ENCODE data around the gene MAP3K7.

Gene MAP3K7

GRCh38 chr6:90533615-90534336 lies 53.1 kb downstream of the MAP3K7 start:
- DNase-seq (ENCODE audit: low read depth): no peak
- H3K4me3 ChIP-seq (ENCODE audit: low read length): no peak overlapping the region
- no peak for TF ChIP-seq CTCF (IDR thresholded peaks at IDR 0.05; ENCODE audit: insufficient read depth, low read depth, low read length, missing control alignments)

- DNase-seq (ENCODE audit: low read depth): no peak
- no peak overlapping the region for H3K4me3 ChIP-seq (ENCODE audit: low read length)
- no peak for TF ChIP-seq CTCF (IDR thresholded peaks at IDR 0.05; ENCODE audit: insufficient read depth, low read depth, low read length, missing control alignments)
Observed at GRCh38 chr6:90530882-90531281, 56.0 kb downstream of the MAP3K7 start.

- DNase-seq (ENCODE audit: low read depth): no peak
- H3K4me3 ChIP-seq (ENCODE audit: low read length): no peak overlapping the region
- no peak for TF ChIP-seq CTCF (IDR thresholded peaks at IDR 0.05; ENCODE audit: insufficient read depth, low read depth, low read length, missing control alignments)
Observed at GRCh38 chr6:90525421-90525820, 61.5 kb downstream of the MAP3K7 start.

- H3K4me3 ChIP-seq (ENCODE audit: low read length): no peak overlapping the region
- DNase-seq (ENCODE audit: low read depth): no peak
- TF ChIP-seq CTCF (IDR thresholded peaks at IDR 0.05; ENCODE audit: insufficient read depth, low read depth, low read length, missing control alignments): no peak
Observed at GRCh38 chr6:90523779-90524310, 63.0 kb downstream of the MAP3K7 start.

- no peak for TF ChIP-seq CTCF (IDR thresholded peaks at IDR 0.05; ENCODE audit: insufficient read depth, low read depth, low read length, missing control alignments)
- no peak for DNase-seq (ENCODE audit: low read depth)
- H3K4me3 ChIP-seq (ENCODE audit: low read length): no peak overlapping the region
Observed at GRCh38 chr6:90521955-90522354, 64.9 kb downstream of the MAP3K7 start.

- no peak overlapping the region for H3K4me3 ChIP-seq (ENCODE audit: low read length)
- TF ChIP-seq CTCF (IDR thresholded peaks at IDR 0.05; ENCODE audit: insufficient read depth, low read depth, low read length, missing control alignments): no peak
- no peak for DNase-seq (ENCODE audit: low read depth)
Observed at GRCh38 chr6:90516074-90516660, 70.7 kb downstream of the MAP3K7 start.
